GM21360 (cell line): ENCODE data around the gene OSGEPL1.
"Not testable (repeated sequence)": the region's sequence is repeated elsewhere in the genome, so short reads cannot be mapped to it uniquely, and the experiment has no call there.

Experiments
- ATAC-seq: cut with Tn5 transposase; IDR thresholded peaks from one replicate; pipeline ENCODE4 v1.9.1; 2021; ENCODE audit warnings: mild to moderate bottlenecking, moderate library complexity; ENCODE audit not compliant: unreplicated experiment

Gene OSGEPL1

GRCh38 chr2:189751080-189751658, 11.4 kb downstream of the OSGEPL1 start:
- no peak for ATAC-seq

- no peak for ATAC-seq
These were observed 33.2 kb downstream of the OSGEPL1 start for GRCh38 chr2:189729430-189729829.

GRCh38 chr2:189726849-189727248, 35.7 kb downstream of the OSGEPL1 start:
- ATAC-seq, result no peak

GRCh38 chr2:189726271-189726670, 36.3 kb downstream of the OSGEPL1 start:
- no peak for ATAC-seq

GRCh38 chr2:189723192-189723591, 39.4 kb downstream of the OSGEPL1 start:
- no peak for ATAC-seq

GRCh38 chr2:189719571-189719970, 43.0 kb downstream of the OSGEPL1 start:
- no peak for ATAC-seq

GRCh38 chr2:189717593-189717992, 45.0 kb downstream of the OSGEPL1 start:
- ATAC-seq, result not testable (repeated sequence)

- ATAC-seq, result no peak
These were observed 52.9 kb downstream of the OSGEPL1 start for GRCh38 chr2:189709501-189710221.

- no peak for ATAC-seq
These were observed 60.5 kb downstream of the OSGEPL1 start for GRCh38 chr2:189702071-189702470.

GRCh38 chr2:189700681-189701080, 61.9 kb downstream of the OSGEPL1 start:
- ATAC-seq, result no peak

- peak; percentile 58 for ATAC-seq
These were observed 64.3 kb downstream of the OSGEPL1 start for GRCh38 chr2:189698020-189698887.
